HepG2 (cell line): ENCODE data around the gene UVSSA. TPM values are rescaled to one million over a fixed set of nuclear protein-coding genes. Genes with fewer than 3 reads are reported as not detected.

Experiments used
- CBFB ChIP-seq: sonication (generic); formaldehyde crosslinking; IDR thresholded peaks from 2 replicates; pipeline ENCODE4 v1.4.0; 2020; ENCODE audit warnings: missing genetic modification reagents
- DNMT1 ChIP-seq: sonication (generic); formaldehyde crosslinking; IDR thresholded peaks from 2 replicates; pipeline ENCODE4 v1.5.1; 2020; ENCODE audit warnings: mild to moderate bottlenecking, missing genetic modification reagents
- EHMT2 ChIP-seq: fragments of 200-600 bp; sonication (generic); IDR thresholded peaks from 2 replicates; pipeline ENCODE4 v1.7.0; 2017; ENCODE audit warnings: antibody characterized with exemption, low read depth, low read length, borderline replicate concordance
- FOSL2 ChIP-seq: sonication (generic); formaldehyde crosslinking; IDR thresholded peaks from 2 replicates; pipeline ENCODE4 v1.4.0; 2020; ENCODE audit warnings: missing genetic modification reagents
- GATA4 ChIP-seq: sonication (generic); IDR thresholded peaks from 2 replicates; pipeline ENCODE4 v1.6.1; 2016; ENCODE audit warnings: antibody characterized with exemption, low read depth, borderline replicate concordance
- HNF1B ChIP-seq: sonication (generic); formaldehyde crosslinking; IDR thresholded peaks from 2 replicates; pipeline ENCODE4 v1.5.1; 2020; ENCODE audit warnings: mild to moderate bottlenecking, moderate library complexity, missing genetic modification reagents
- KLF9 ChIP-seq: IDR thresholded peaks from 2 replicates; pipeline ENCODE4 v1.6.1; 2016; ENCODE audit warnings: low read depth
- PRDM15 ChIP-seq: sonication (generic); formaldehyde crosslinking; IDR thresholded peaks from 2 replicates; pipeline ENCODE4 v1.4.0; 2020; ENCODE audit warnings: missing genetic modification reagents
- SATB2 ChIP-seq: sonication (generic); formaldehyde crosslinking; IDR thresholded peaks from 2 replicates; pipeline ENCODE4 v1.5.0; 2020; ENCODE audit warnings: missing genetic modification reagents
- SMARCC2 ChIP-seq: fragments of 450-650 bp; IDR thresholded peaks from 2 replicates; pipeline ENCODE4 v1.6.1; 2017; ENCODE audit warnings: antibody characterized with exemption, mild to moderate bottlenecking
- TBX3 ChIP-seq: fragments of 450-650 bp; IDR thresholded peaks from 2 replicates; pipeline ENCODE4 v1.6.1; 2017; ENCODE audit warnings: antibody characterized with exemption, mild to moderate bottlenecking, inconsistent platforms, borderline replicate concordance
- TOE1 ChIP-seq: sonication (generic); formaldehyde crosslinking; IDR thresholded peaks from 2 replicates; pipeline ENCODE4 v1.4.0; 2020; ENCODE audit warnings: mild to moderate bottlenecking, missing genetic modification reagents
- ZC3H13 ChIP-seq: sonication (generic); formaldehyde crosslinking; IDR thresholded peaks from 2 replicates; pipeline ENCODE4 v1.8.1; 2023; ENCODE audit warnings: mild to moderate bottlenecking, missing genetic modification reagents, moderate library complexity
- ZNF34 ChIP-seq: sonication (generic); formaldehyde crosslinking; IDR thresholded peaks from 2 replicates; pipeline ENCODE4 v1.4.0; 2020; ENCODE audit warnings: mild to moderate bottlenecking, missing genetic modification reagents, borderline replicate concordance
- ZNF558 ChIP-seq: sonication (generic); formaldehyde crosslinking; IDR thresholded peaks from 2 replicates; pipeline ENCODE4 v1.9.0; 2022; ENCODE audit warnings: mild to moderate bottlenecking, missing genetic modification reagents, borderline replicate concordance
- ZNF777 ChIP-seq: sonication (generic); formaldehyde crosslinking; IDR thresholded peaks from 2 replicates; pipeline ENCODE4 v1.4.0; 2020; ENCODE audit warnings: missing genetic modification reagents
- ZSCAN25 ChIP-seq: sonication (generic); formaldehyde crosslinking; IDR thresholded peaks from 2 replicates; pipeline ENCODE4 v1.8.0; 2022; ENCODE audit warnings: mild to moderate bottlenecking, missing genetic modification reagents
- polyA plus RNA-seq, 8 experiments: library from polyadenylated mRNA; depleted of rRNA in 3 of 8; stranded (reverse) in 7 of 8; unstranded in 1 of 8; fragments of >200 nt; fragmentation: Illumina TruSeq in 4 of 8; extraction: Trizol in 4 of 8; gene quantifications; 2 replicates each; pipeline versions ENCODE4 v1.2.1 to v1.2.3, GENCODE V29; 2011 to 2016; ENCODE audit warnings: low read depth in 4 of 8, missing spikeins in 1 of 8, mixed read lengths in 1 of 8; ENCODE audit not compliant: insufficient read depth in 1 of 8
- total RNA-seq, 5 experiments: library from RNA; depleted of rRNA; stranded (reverse); fragments of >200 nt; fragmentation: Illumina TruSeq; extraction: Trizol; gene quantifications; 2 replicates each; pipeline ENCODE4 v1.2.3, GENCODE V29; 2016; ENCODE audit warnings: low read depth in 1 of 5
- TF ChIP-seq, protein P1 (sequence below): IDR thresholded peaks from 2 replicates; pipeline ENCODE4 v1.6.1; 2018; ENCODE audit warnings: missing genetic modification reagents, mild to moderate bottlenecking, missing compliant biosample characterization
- TF ChIP-seq, protein P2 (sequence below): sonication (generic); formaldehyde crosslinking; IDR thresholded peaks from 2 replicates; pipeline ENCODE4 v1.4.0; 2020; ENCODE audit warnings: missing genetic modification reagents, borderline replicate concordance

Gene UVSSA
- total and polyA plus RNA-seq, 2 of the 13 experiments (the other 11 are each of a cell fraction or from before 2014, with no cell fraction given), result 4.6 to 8.4 TPM

DNA sequence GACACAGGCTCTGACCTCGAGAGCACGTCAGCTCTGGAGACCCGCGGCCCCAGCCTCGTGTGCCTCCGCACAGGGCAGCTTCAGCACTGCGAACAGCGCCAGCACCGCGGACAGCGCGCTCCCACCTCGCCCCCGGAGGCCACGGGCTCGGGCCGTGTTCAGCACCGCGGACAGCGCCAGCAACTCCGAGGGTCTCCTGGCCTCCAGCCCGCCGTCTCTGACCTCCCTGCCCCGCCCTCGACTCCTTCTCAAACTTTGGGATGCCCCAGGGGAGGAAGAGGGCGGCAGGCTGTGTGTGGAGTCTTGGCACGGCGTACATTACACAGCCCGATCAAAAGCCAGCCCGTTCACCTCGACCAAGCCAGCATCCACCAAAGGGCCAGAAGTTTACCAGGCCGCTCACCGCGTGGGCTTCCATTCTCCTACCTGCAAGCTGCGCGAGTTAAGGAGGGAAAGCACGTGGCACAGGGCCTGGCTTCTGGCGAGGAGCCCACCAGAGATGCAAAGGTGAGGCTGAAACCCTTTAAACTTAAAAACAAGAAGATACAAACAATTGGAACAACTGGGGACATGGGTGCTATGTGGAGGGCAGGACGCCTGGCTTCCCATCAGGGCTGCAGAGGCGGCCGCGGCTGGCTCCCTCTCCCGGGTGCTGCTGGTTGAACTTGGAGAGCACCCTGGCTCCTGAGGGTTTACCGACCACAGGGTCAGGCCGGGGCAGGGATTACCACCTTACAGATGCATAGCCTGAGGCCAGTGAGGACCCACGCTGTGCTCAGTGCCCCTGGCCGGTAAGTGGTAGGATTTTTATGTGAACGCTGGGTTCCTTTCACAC, 63.7 kb downstream of the UVSSA start (continued):
- peak; percentile 93 for TF ChIP-seq FOSL2 (CRISPR knock-in tag)
- TF ChIP-seq GATA4, result no peak
- TF ChIP-seq SATB2, result peak; percentile 100
- TF ChIP-seq KLF9 (CRISPR knock-in tag), result peak; percentile 100
- TF ChIP-seq DNMT1 (CRISPR knock-in tag), result peak; percentile 100
- peak; percentile 98 for TF ChIP-seq ZSCAN25 (CRISPR knock-in tag)
- TF ChIP-seq ZNF34 (CRISPR knock-in tag), result peak; percentile 100
- peak; percentile 96 for TF ChIP-seq HNF1B (CRISPR knock-in tag)
- no peak for TF ChIP-seq SMARCC2
- no peak for TF ChIP-seq TBX3
- TF ChIP-seq EHMT2, result peak; percentile 99
- peak; percentile 100 for TF ChIP-seq TOE1
- TF ChIP-seq, protein P1, sequence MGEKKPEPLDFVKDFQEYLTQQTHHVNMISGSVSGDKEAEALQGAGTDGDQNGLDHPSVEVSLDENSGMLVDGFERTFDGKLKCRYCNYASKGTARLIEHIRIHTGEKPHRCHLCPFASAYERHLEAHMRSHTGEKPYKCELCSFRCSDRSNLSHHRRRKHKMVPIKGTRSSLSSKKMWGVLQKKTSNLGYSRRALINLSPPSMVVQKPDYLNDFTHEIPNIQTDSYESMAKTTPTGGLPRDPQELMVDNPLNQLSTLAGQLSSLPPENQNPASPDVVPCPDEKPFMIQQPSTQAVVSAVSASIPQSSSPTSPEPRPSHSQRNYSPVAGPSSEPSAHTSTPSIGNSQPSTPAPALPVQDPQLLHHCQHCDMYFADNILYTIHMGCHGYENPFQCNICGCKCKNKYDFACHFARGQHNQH (CRISPR knock-in tag), result peak; percentile 100
- peak; percentile 97 for TF ChIP-seq ZNF777 (CRISPR knock-in tag)
- peak; percentile 99 for TF ChIP-seq CBFB (CRISPR knock-in tag)
- TF ChIP-seq, protein P2, sequence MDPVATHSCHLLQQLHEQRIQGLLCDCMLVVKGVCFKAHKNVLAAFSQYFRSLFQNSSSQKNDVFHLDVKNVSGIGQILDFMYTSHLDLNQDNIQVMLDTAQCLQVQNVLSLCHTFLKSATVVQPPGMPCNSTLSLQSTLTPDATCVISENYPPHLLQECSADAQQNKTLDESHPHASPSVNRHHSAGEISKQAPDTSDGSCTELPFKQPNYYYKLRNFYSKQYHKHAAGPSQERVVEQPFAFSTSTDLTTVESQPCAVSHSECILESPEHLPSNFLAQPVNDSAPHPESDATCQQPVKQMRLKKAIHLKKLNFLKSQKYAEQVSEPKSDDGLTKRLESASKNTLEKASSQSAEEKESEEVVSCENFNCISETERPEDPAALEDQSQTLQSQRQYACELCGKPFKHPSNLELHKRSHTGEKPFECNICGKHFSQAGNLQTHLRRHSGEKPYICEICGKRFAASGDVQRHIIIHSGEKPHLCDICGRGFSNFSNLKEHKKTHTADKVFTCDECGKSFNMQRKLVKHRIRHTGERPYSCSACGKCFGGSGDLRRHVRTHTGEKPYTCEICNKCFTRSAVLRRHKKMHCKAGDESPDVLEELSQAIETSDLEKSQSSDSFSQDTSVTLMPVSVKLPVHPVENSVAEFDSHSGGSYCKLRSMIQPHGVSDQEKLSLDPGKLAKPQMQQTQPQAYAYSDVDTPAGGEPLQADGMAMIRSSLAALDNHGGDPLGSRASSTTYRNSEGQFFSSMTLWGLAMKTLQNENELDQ (CRISPR knock-in tag), result peak; percentile 100
- peak; percentile 100 for TF ChIP-seq ZNF558 (CRISPR knock-in tag)
- peak; percentile 94 for TF ChIP-seq PRDM15 (CRISPR knock-in tag)
- TF ChIP-seq ZC3H13 (CRISPR knock-in tag), result peak; percentile 100
